HL-60 (cell line): ENCODE data around the gene TTC33.
A peak's percentile ranks its signal among the peaks of the same experiment; 100 is the strongest.

ENCODE experiments used
- DNase-seq, 2 experiments: peaks; one replicate each; pipeline ENCODE4 v3.0.0-alpha.2; 2010 to 2020; ENCODE audit warnings: low read depth in 1 of 2, low spot score in 1 of 2
- H3K27ac ChIP-seq: fragments of 250-450 bp; sonication (Bioruptor Pico); replicated peaks from 2 replicates; pipeline ENCODE4 v1.5.1; 2020; ENCODE audit warnings: mild to moderate bottlenecking, moderate library complexity
- H3K27me3 ChIP-seq: fragments of 250-450 bp; sonication (Bioruptor Pico); 2 replicates; pipeline ENCODE4 v1.5.1; 2021; ENCODE audit warnings: mild to moderate bottlenecking, moderate library complexity; ENCODE audit not compliant: insufficient read depth, poor library complexity, severe bottlenecking
- H3K4me3 ChIP-seq: replicated peaks from 2 replicates; pipeline ENCODE4 v1.5.1; 2011; ENCODE audit warnings: mild to moderate bottlenecking, control low read depth, low read length; ENCODE audit not compliant: insufficient read depth
- CTCF ChIP-seq: IDR thresholded peaks from one replicate; pipeline ENCODE4 v1.5.1; 2011; ENCODE audit warnings: low read length, control low read depth, inconsistent platforms; ENCODE audit not compliant: insufficient read depth
- GABPA ChIP-seq: IDR thresholded peaks from 2 replicates; pipeline ENCODE4 v1.6.1; 2012; ENCODE audit warnings: low read depth
- POLR2AphosphoS5 ChIP-seq: IDR thresholded peaks from 2 replicates; pipeline ENCODE4 v1.6.1; 2012; ENCODE audit warnings: low read depth
- REST ChIP-seq: IDR thresholded peaks from 2 replicates; pipeline ENCODE4 v1.6.1; 2012; ENCODE audit warnings: low read depth; ENCODE audit not compliant: insufficient replicate concordance
- SPI1 ChIP-seq: IDR thresholded peaks from 2 replicates; pipeline ENCODE4 v1.6.1; 2012; ENCODE audit warnings: low read depth, mild to moderate bottlenecking, borderline replicate concordance

Gene TTC33

GRCh38 chr5:40616781-40617180 lies 139.0 kb downstream of the TTC33 start:
- Histone ChIP-seq H3K4me3 (no peak overlapping the region), H3K27ac (peak overlapping the region; percentile 78), H3K27me3 (no peaks in the 10 kb centered on the region)
- DNase-seq = peak; percentile 13 to 50
- no peak for TF ChIP-seq REST
- TF ChIP-seq SPI1 = peak; percentile 66; the same call in 1 of the 2 replicates
- no peak for TF ChIP-seq POLR2AphosphoS5
- TF ChIP-seq CTCF = no peak
- TF ChIP-seq GABPA = no peak

- Histone ChIP-seq H3K27ac (peak overlapping the region; percentile 78), H3K27me3 (no peaks in the 10 kb centered on the region), H3K4me3 (no peak overlapping the region; the same call in 1 of the 2 replicates)
- DNase-seq = peak; percentile 49 to 60
- TF ChIP-seq GABPA = no peak
- TF ChIP-seq SPI1 = peak; percentile 95
Observed at GRCh38 chr5:40615586-40616170, 140.1 kb downstream of the TTC33 start.

- no peak for DNase-seq
- no peak for TF ChIP-seq REST
- no peak for TF ChIP-seq GABPA
- no peak for TF ChIP-seq CTCF
- TF ChIP-seq POLR2AphosphoS5 = no peak
- TF ChIP-seq SPI1 = no peak
- Histone ChIP-seq H3K4me3 (no peak overlapping the region; the same call in 1 of the 2 replicates), H3K27ac (peak overlapping the region; percentile 78), H3K27me3 (no peaks in the 10 kb centered on the region)
Observed at GRCh38 chr5:40614923-40615585, 140.7 kb downstream of the TTC33 start.

GRCh38 chr5:40614466-40614865 lies 141.3 kb downstream of the TTC33 start:
- no peak for DNase-seq
- Histone ChIP-seq H3K27me3 (no peaks in the 10 kb centered on the region), H3K4me3 (no peak overlapping the region), H3K27ac (peak overlapping the region; percentile 78)
- TF ChIP-seq CTCF (no peak), GABPA (no peak), POLR2AphosphoS5 (no peak), SPI1 (no peak), REST (no peak)
